ENCODE data around the gene LIMK1.
A peak's percentile ranks its signal among the peaks of the same experiment; 100 is the strongest.
"Not testable (repeated sequence)": the region's sequence is repeated elsewhere in the genome, so short reads cannot be mapped to it uniquely, and the experiment has no call there.

The LIMK1 gene

DNA sequence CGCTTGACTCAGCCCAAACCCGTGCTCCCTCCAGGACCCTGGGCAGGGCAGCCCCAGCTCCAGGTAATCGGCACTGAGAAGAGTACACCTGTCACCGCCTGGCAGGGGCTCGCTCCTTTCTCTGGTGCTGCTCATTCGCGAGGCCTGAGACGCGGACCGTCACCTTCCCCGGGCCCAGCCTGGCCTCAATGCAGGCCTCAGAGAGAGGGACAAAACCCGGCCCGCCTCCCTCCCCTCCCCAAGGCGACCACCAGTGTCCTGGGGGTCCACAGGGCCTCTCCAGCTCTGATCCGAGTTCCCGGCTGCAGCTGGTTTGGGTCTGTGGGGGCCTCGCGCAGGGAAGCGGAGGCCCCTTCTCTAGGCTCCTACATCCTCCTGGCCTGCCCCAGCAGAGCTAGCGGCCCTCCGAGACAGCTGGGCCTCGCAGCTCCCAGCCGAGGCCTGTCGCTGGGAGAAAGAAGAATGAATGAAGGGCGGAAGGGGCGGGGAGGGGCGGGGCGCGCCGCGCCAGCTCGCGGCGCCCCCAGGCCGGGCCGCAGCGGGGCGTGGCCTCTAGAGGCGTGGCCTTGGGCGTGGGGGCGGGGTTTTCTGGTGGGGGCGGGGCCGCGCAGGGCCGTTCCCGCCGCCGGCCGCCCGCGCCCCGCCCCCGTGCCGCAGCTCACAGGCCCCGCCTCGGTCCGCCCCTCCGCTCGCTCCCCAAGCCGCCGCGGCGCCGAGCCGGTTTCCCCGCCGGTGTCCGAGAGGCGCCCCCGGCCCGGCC is at the start of gene LIMK1:
LIMK1 (plus strand) TSS at position 688 of the 760 bp plus-strand sequence. CDS start 187 bp downstream, outside the sequence.
- DNase-seq, result peak; percentile 92

GRCh38 chr7:74037609-74038008 is 46.0 kb upstream of the LIMK1 start:
- no peak for DNase-seq

DNA sequence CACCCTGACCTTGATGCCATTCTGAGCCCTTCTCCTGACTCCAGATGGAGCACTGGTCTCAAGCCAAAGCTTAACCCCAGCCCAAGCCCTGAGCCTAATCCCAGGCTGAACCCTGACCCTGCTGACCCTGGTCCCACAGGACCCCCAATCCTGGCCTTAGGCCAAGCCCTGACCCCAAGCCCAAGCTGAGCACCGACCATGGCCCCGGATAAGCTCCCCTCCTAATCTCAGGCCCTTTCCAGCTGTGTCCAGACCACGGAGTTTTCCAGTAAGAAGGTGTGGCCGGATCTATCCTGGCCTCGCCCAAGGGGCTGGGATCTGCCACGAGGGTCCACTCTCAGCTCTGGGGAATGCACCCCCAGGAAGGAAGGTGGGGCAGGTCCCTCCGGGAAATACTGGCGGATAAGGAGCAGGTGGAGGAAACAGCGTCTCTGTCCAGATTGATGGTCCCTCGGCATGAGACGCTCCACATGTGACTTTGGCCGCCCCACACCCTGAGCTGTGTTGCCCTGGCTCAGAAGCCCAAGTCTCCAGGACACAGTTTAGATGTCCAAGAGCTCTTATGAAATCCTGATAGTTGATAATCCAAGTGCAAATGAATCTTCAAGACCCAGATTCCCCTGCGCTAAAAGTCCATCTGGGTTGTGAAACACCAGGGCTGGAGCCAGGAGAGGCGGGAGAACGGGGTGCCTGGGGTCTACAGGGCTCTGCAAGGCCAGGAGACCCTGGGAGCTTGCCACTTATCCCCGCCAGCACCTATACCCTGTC is 45.2 kb upstream of the LIMK1 start:
- DNase-seq, result no peak

DNA sequence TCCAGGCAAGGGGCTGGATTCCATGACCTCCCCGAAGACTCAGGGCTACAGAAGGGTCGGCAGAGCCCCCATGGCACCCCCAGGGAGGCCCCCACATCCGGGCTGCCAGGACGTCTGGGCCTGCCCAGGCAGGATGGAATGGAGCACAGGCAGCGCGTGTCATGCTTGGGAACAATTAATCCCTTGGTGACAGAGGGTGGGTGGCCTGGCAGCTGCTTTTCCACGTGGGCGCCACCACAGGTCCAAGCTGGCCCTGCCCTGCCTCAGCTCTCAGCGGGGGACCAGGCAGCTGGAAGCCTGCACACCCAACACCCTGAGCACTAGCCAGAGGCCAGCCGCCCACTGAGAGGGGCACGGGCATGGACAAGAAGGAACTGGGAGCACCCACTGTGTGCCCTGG is 44.3 kb upstream of the LIMK1 start:
- DNase-seq, result no peak

GRCh38 chr7:74040101-74040790 is 43.4 kb upstream of the LIMK1 start:
- no peak for DNase-seq

DNA sequence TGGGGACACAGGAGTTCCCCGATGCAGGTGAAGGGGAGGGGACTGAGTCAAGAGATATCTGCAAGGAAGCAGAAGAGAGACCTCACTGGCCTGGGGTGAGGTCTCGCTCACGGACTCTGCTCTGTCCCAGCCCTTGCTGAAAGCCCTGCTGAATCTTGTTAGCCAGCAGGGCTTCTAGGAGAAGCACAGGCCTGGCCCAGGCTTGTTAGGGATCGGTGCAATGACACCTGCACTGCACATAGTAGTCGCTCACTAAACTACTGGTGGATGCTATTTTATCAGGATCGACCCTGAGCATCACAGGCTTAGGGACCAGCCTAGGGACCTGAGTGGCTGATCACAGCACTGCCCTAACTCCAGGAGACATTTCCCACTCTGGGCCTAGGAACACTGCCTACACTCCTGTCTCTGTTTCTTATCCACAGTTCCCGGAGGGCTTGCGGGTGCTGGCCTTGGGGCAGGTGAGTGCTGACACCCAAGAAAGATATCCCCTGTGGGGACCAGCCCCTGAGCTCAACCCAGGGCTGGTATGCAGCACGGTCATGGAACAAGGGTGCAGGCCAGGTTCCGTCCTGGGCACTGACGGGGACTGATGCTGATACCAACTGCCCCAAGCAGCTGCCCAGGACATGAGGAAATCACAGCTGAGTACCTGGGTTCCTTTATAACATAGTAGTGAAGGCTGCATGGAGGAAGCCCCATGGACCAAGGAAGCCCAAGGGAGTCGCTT is 42.6 kb upstream of the LIMK1 start:
- DNase-seq, result no peak

GRCh38 chr7:74042746-74043522 is 40.7 kb upstream of the LIMK1 start:
- DNase-seq, result no peak

DNA sequence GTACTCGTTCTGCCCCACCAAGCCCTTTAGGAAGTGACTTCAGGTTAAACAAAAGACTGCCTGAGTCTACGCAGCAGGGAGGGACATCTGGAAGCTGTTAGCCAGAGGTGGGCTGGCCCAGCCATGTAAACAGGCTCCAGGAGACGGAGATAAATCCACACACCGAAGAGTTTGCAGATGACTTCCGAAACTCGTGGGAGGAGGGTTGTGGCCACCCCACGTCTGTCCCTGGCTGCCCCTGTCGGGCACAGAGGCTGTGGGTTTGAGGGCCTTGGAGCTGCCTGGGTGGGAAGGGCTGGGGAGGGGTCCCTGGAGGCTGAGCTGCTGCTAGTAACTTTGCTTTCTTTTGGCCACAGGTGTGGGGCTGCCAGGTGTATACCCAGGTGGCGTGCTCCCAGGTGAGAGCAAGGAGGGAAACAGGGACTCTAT is 40.1 kb upstream of the LIMK1 start:
- DNase-seq, result no peak

- no peak for DNase-seq
Observed at GRCh38 chr7:74044366-74045350, 38.9 kb upstream of the LIMK1 start.

GRCh38 chr7:74046581-74046980 is 37.0 kb upstream of the LIMK1 start:
- not testable (repeated sequence) for DNase-seq

DNA sequence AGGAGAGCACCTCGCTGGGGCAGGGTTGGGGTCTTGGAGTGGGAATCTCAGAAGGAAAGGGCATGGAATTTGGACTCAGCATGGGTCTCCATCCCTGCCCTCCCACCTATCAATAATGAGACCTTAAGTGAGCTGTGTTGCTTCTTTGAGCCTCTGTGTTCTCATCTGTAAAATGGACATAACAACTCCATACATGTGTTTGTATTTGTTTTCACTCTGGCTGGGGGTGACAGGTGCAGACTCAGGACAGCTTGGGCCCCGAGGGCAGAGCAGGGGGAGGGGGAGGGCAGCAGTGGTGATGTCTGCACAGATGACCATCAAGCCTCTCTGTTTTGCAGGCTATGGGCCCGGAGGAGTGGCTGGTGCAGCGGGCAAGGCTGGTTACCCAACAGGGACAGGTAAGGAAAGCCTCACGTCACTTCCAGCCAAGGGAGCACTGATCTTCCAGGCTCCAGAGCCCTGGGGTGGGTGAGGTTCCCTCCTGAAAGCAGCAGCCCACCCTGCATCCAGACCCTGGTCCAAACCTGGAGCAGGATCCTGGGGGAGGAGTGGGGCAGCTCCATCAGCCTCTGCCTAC is 35.7 kb upstream of the LIMK1 start:
- no peak for DNase-seq

GRCh38 chr7:74048999-74049599 is 34.5 kb upstream of the LIMK1 start:
- no peak for DNase-seq

- no peak for DNase-seq
Observed at GRCh38 chr7:74049997-74050798, 33.4 kb upstream of the LIMK1 start.

GRCh38 chr7:74051193-74051592 is 32.4 kb upstream of the LIMK1 start:
- DNase-seq, result peak; percentile 69

DNA sequence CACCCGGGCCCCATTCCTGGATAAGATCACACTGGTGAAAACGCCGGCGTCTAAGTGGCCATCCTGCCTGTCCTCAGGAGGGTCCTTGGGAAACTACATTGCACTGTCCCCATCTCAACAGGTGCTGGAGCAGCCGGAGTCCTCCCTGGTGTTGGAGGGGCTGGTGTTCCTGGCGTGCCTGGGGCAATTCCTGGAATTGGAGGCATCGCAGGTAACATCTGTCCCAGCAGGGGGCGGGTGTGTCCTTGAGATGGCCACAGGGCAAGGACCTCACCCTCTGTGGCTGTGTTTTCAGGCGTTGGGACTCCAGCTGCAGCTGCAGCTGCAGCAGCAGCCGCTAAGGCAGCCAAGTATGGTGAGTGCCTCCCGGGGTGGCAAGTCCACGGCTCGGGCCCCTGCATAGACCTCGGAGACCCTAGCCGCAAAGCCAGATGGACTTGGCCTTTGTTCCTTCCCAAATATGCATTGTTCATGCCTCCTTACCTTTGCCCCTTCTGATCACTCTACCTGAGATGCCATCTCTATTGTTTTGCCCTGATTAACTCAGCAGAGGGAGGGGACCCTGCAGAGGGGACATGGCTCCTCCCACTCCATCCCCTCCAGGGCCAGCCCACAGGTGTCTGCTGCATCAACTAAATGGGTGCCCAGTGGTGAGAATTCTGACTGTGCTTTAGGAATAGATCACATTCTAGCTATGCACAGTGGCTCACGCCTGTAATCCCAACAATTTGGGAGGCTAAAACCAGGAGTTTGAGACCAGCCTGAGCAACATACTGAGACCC is 31.8 kb upstream of the LIMK1 start:
- no peak for DNase-seq

- no peak for DNase-seq
Observed at GRCh38 chr7:74052628-74053027, 31.0 kb upstream of the LIMK1 start.

GRCh38 chr7:74053589-74054186 is 29.9 kb upstream of the LIMK1 start:
- DNase-seq, result no peak
